DOHH2 (cell line): Measurements from ENCODE around the gene ITK.

ENCODE experiments used
- EZH2phosphoT487 ChIP-seq: fragments of 200-600 bp; sonication (generic); IDR thresholded peaks from 2 replicates; pipeline ENCODE4 v1.6.1; 2017; ENCODE audit warnings: borderline replicate concordance, mild to moderate bottlenecking, antibody characterized with exemption, low read length, moderate library complexity, mixed read lengths
- TF ChIP-seq, protein P1 (sequence below): fragments of 200-600 bp; sonication (generic); IDR thresholded peaks from one replicate; pipeline ENCODE4 v1.5.1; 2014; ENCODE audit warnings: antibody characterized with exemption, mild to moderate bottlenecking, low read depth, low read length; ENCODE audit not compliant: poor library complexity, severe bottlenecking

- TF ChIP-seq, protein P1, sequence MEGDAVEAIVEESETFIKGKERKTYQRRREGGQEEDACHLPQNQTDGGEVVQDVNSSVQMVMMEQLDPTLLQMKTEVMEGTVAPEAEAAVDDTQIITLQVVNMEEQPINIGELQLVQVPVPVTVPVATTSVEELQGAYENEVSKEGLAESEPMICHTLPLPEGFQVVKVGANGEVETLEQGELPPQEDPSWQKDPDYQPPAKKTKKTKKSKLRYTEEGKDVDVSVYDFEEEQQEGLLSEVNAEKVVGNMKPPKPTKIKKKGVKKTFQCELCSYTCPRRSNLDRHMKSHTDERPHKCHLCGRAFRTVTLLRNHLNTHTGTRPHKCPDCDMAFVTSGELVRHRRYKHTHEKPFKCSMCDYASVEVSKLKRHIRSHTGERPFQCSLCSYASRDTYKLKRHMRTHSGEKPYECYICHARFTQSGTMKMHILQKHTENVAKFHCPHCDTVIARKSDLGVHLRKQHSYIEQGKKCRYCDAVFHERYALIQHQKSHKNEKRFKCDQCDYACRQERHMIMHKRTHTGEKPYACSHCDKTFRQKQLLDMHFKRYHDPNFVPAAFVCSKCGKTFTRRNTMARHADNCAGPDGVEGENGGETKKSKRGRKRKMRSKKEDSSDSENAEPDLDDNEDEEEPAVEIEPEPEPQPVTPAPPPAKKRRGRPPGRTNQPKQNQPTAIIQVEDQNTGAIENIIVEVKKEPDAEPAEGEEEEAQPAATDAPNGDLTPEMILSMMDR = no peak
- no peak for TF ChIP-seq EZH2phosphoT487
These were observed 55.8 kb downstream of the ITK start for GRCh38 chr5:157236423-157236822.
